CD4-positive, alpha-beta T cell treated with Interleukin-2 at 100 ng/mL for 4 hours (primary cell): ENCODE data around the gene TBXAS1.

Source experiments
- DNase-seq: peaks from one replicate; pipeline ENCODE4 v3.0.0-alpha.2; 2020; ENCODE audit warnings: low spot score

The TBXAS1 gene

GRCh38 chr7:140024585-140024984 lies 195.5 kb downstream of the TBXAS1 start:
- no peak for DNase-seq

GRCh38 chr7:140025241-140025640 lies 196.2 kb downstream of the TBXAS1 start:
- no peak for DNase-seq

- DNase-seq = no peak
Measured at GRCh38 chr7:140025814-140026433, 196.9 kb downstream of the TBXAS1 start.

GRCh38 chr7:140026935-140027334 lies 197.9 kb downstream of the TBXAS1 start:
- no peak for DNase-seq

GRCh38 chr7:140027858-140028257 lies 198.8 kb downstream of the TBXAS1 start:
- DNase-seq = no peak

GRCh38 chr7:140028311-140028710 lies 199.2 kb downstream of the TBXAS1 start:
- no peak for DNase-seq

GRCh38 chr7:140029072-140029471 lies 200.0 kb downstream of the TBXAS1 start:
- DNase-seq = no peak

GRCh38 chr7:140031364-140031763 lies 202.3 kb downstream of the TBXAS1 start:
- no peak for DNase-seq

- DNase-seq = no peak
Measured at GRCh38 chr7:140033036-140033435, 204.0 kb downstream of the TBXAS1 start.

GRCh38 chr7:140033779-140034363 lies 204.8 kb downstream of the TBXAS1 start:
- no peak for DNase-seq

GRCh38 chr7:140034421-140034820 lies 205.4 kb downstream of the TBXAS1 start:
- DNase-seq = no peak

- DNase-seq = no peak
Measured at GRCh38 chr7:140035400-140036223, 206.5 kb downstream of the TBXAS1 start.

GRCh38 chr7:140036224-140036962 lies 207.3 kb downstream of the TBXAS1 start:
- peak; percentile 29 for DNase-seq

- DNase-seq = no peak
Measured at GRCh38 chr7:140039066-140039465, 210.0 kb downstream of the TBXAS1 start.

GRCh38 chr7:140039896-140040295 lies 210.8 kb downstream of the TBXAS1 start:
- DNase-seq = no peak

- DNase-seq = no peak
Measured at GRCh38 chr7:140041659-140042385, 212.8 kb downstream of the TBXAS1 start.

GRCh38 chr7:140042386-140042670 lies 213.3 kb downstream of the TBXAS1 start:
- no peak for DNase-seq

GRCh38 chr7:140044251-140044650 lies 215.2 kb downstream of the TBXAS1 start:
- DNase-seq = no peak

GRCh38 chr7:140045697-140046096 lies 216.6 kb downstream of the TBXAS1 start:
- DNase-seq = no peak

GRCh38 chr7:140047197-140047596 lies 218.1 kb downstream of the TBXAS1 start:
- DNase-seq = no peak

- DNase-seq = no peak
Measured at GRCh38 chr7:140048138-140048537, 219.1 kb downstream of the TBXAS1 start.

GRCh38 chr7:140048989-140049338 lies 219.9 kb downstream of the TBXAS1 start:
- DNase-seq = no peak
